NAMALWA (cell line): ENCODE data around the gene MREG.
"Not testable (repeated sequence)": the region's sequence is repeated elsewhere in the genome, so short reads cannot be mapped to it uniquely, and the experiment has no call there.

ENCODE experiments used
- DNase-seq: peaks from one replicate; pipeline ENCODE4 v3.0.0-alpha.2; 2015; ENCODE audit warnings: low spot score

The MREG gene

DNA sequence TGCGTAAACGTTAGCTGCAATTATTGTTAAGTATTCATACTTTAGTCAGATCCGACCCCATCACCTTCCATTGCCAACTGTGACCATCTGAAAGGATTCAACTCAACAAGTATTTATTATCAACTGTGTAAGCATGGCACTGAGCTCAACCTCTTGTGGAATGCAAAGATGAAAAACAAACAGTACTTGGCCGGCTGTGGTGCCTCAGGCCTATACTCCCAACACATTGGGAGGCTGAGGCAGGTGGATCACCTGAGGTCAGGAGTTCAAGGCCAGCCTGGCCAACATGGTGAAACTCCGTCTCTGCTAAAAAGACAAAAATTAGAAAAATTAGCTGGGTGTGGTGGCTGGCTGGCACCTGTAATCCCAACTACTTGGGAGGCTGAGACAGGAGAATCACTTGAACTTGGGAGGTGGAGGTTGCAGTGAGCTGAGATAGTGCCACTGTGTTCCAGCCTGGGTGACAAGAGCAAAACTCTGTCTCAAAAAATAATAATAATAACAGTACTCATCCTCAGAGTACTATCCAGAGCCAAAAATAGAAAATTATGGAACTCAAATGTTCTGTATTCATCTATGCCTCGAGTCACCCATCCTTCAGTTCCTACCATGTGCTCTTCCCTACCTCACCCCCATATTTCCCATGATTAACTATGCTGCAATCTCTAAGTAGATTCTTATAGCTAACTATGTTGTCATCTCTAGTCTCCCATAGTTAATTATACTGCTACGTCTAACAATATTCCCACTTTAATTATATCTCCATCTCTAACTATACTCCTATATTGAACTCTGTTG lies 8.6 kb upstream of the MREG start:
- no peak for DNase-seq

DNA sequence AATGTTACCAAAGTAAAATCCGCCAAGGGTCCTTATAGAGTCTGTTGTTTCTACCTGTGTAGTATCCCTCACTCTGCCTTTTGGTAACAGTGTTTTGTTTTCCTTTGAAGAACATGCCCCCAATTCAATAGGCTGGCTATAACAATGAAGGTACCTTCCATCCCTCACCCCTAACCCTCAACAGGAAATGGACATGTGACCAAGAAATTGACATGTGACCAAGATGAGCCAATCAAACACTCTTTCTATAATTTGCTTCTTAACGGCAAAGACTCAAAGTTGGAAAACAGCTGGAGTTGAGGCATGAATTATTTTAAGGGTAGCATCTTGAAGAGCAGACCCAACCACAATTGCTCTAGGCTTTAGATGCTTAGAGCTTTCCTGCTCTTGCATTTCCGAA lies 5.4 kb upstream of the MREG start:
- DNase-seq, result no peak

DNA sequence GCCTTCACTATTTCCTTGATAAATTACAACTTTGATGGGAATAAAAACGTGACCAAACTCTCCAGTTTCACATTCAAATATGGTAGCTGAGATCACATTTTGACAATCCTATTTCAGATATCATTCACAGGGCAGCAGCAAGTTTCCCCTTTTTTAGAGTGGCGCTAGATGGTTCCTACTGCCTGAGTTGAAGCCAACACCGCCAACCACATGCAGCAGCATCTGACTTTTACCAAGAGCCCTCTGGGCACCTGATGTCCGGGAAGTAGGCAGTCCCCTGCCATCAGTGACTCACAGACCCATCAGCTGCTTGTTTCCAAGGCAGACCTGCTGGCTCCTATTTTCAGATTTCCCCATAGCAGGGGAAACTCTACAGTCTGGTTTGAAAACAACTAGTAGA lies 4.0 kb upstream of the MREG start:
- peak; percentile 57 for DNase-seq

DNA sequence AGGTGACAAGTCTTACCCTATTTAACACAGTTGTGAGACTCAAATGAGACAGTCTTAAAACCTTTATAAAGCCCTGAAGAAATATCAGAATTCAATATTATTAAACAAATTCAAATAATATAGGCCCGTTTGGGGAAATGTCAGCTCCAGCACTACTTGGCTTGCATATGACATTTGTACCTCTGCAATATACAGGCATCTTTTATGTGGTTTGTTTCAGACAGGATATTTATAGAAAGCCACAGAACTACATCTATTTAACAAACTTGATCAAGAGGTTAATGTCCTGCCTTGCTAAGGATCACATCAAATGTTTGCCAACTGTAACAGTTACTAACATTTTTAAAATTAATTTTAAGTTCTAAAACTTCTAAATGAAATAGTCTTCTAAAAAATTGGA lies 3.2 kb upstream of the MREG start:
- peak; percentile 43 for DNase-seq

DNA sequence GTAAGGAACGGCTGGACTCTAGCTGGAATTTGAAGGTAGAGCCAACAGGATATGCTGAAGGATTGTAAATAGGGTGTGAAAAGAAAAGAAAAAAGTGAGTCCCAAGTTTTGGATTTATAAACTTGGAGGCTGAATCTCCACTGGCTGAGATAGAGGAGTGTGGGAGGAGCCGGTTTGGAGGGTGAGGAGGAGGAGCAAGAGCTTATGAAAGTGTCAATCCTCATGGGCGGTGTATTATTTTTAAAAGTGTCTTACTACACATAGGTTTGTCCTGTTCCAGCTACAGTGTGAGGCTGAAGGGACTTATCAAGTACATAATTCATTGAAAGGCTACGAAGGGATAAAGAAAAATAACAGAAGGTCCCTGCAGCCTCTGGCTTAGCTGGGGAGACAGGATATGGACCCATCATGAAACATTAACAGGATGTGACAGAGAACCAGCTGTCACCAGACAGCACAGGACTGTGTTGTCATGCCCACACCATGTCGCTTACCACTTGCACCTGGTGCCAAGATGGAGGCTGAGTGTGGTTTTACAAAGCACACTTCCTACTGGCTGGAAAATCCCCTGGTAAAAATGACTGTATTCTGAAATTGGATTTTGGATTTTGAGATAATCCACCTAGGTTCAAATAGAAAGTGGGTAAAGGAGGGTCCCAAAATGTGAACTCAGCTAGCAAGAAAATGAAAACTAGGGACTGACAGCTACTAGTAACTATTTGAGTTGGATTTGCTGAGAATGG lies 2.5 kb upstream of the MREG start:
- DNase-seq, result peak; percentile 92

DNA sequence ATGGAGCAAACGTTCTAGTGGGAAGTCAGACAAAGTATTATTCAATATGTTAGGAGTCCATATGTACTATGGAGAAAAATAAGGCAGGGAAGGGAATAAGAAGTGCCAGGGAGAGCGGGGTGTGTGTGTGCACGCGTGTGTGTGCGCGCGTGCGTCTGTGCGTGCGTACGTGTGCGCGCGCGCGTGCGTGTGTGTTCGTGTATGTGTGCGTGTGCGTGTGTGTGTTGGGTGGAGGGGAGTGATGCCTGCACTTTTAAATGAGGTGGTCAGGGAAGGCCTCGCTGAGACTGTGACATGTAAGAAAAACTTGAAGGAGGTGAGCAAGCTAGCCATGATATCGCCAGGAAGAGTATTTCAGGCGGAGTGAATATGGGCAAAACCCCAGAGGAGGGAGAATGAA lies 1.6 kb upstream of the MREG start:
- no peak for DNase-seq

DNA sequence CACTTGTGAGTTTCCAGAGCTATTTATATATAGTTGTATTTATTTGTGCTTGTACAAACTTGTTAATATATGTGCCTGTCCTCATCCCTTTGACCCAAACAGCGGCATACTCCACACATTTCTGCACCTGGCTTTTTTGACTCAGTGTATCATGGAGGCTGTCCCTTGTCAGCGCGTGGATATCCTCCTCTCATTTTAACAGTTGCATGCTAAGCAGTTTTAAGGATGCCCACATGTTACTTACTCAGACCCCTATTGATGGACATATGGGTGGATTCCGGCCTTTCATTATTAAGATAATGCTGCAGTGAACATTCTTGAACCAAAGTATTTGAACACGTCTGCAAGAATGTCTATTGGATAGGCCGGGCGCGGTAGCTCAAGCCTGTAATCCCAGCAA lies 655 bp upstream of the MREG start:
- no peak for DNase-seq

DNA sequence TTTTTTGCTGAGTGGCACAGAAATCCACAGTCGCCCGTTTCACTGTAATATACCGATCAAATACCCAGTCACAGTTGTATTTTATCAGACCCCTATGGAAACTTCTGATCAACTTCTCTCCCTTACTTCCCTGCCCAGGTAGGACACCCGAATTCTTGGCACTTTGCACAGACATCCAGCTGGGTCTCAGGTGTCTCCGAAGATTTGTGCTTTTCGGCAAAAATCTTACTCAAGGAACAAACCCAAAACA lies 596 bp downstream of the MREG start:
- no peak for DNase-seq

DNA sequence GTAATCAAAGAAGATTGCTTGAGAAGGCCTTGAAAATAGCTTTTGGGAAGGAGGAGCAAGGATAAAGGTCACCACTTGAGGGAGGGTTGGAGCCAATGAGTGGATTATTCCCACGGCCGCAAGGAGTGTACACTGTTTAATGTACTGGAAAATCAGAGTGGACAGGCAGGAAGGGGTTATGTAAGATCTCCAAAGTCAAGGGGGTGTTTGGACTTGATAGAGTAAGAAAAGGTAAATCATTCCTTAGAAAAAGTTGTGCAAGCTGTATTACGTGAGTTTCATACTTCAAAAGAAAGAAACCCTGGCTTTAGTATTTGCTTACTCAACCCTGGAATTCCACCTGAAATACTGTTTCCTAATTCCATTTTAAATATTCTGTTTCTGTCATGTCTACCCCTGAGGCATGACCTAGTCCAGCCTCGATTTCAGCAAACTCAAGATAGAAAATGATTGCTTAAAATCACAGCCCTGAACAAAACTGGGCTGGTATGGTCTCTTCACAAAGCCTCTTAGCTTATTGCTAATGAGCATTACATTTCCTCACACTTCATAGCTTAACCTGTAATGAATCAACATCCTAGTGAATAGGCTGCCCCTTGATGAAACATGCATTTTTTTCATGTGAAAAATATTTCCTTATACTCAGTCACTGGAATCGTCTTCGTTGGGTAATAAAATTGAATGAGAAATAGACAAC lies 1.1 kb downstream of the MREG start:
- peak; percentile 49 for DNase-seq

DNA sequence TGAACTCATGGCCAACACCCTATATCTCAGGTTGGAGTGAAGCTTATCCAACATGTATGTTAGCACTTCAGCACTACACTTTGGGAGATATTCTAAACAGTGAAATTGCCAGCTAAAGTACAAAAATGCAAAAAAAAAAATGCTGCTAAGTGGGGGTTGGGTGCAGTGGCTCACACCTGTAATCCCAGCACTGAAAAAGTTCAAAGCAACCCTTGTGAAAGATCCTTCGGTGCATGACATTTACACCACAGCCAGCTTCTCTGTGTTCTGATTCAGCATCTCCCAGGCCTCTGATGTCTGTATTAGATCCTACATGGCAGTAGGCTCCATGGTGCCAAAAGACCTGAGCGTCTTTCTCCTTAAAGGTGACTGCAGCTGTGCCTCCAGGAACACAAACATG lies 4.1 kb downstream of the MREG start:
- DNase-seq, result not testable (repeated sequence)

DNA sequence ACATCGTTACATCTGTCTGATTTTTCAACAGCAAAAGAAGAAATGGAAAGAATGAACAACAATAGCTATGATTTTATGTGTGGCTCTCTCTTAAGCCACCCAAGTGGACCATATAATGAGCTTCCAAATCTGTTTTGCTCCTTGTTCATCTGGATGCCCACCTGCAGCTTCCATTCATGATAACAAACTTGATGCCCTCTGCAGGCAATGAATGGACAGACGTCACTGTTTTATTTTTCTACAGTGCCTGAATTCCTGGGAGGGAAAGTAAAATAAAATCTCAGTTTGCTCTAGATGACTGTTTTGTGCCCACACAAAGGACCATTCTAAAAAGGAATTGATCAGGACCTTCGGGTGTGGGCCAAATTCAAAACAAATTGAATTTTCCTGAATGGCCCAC lies 5.0 kb downstream of the MREG start:
- no peak for DNase-seq

DNA sequence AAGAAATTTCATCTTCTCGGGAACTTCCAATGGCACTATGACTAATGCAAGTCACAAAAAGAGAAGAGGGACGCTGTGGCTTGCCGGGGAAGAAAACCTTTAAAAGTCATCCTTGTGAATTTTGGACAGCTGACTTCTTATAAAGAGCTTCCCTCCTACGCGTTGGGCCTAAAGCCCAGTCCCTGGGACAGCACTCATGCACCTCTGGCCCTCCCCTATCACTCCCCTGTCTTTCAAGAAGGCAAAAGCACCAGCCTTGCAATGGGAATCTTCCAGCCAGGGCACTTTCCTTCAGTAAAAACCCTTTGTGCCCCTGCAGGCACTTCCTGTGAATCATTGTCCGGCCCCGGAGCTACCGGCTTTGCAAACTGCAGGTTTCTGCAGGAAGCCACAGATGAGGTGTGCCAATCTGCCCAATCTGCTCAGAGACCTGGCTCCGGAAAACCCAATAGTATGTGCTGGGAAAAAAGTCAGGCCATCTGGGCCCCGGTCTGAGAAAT lies 7.1 kb downstream of the MREG start:
- DNase-seq, result no peak

DNA sequence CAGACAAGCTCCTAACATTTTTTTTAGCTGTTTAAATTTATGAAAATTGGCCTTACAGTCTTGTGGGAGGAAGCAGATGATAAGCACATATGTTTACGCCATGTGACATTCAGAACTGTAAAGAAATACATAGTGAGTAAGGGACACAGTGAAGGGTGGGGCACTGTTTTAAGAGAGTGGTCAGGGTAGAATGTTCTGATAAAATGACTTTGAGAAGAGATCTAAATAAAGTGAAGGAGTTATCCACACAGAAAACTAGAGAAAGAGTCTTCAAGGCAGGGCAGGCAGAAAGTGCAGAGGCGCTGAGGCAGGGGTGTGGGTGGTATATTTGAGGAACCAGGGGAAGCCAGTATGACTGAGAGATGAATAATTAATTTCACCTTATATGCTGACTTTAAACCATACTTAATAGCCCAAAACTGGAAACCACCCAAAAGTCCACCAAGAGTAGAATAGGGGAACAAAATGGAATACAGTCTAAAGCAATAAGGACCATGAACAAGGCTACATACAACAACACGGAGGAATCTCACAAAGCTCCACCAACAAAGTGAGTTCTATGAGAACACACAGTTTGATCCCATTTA lies 8.6 kb downstream of the MREG start:
- no peak for DNase-seq

DNA sequence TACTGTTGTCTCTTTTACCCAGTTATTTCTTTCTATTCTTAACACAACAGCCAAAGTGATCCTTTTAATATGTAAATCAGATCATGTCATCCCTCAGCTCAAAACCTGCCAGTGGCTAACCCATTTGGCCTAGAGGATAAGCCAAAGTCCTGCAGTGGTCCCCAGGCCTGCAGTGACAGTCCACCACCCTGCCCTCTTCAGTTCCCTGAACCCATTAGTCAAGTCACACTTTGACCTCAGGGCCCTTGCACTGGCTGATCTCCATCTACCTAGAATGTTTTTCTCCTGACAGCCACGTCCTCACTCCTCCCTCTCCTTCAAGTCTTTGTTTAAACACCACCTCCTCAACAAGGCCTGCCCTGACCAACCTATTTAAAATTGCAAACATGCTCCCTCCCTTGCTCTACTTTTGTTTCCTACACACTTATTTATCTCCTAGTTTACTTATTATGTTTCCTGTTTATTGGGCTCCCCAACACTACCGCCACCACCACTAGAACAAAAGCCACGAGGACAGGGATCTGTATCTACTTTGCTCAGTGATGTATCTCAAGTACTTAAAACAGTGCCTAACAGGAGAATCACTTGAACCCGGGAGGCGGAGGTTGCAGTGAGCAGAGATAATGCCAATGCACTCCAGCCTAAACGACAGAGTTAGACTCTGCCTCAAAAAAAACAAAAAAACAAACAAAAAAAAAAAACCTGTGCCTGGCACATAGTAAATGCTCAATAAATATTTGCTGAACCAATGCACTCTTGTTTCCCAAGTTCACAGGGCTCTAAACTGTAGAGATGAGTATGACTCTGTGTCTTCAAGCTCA lies 9.3 kb downstream of the MREG start:
- no peak for DNase-seq

DNA sequence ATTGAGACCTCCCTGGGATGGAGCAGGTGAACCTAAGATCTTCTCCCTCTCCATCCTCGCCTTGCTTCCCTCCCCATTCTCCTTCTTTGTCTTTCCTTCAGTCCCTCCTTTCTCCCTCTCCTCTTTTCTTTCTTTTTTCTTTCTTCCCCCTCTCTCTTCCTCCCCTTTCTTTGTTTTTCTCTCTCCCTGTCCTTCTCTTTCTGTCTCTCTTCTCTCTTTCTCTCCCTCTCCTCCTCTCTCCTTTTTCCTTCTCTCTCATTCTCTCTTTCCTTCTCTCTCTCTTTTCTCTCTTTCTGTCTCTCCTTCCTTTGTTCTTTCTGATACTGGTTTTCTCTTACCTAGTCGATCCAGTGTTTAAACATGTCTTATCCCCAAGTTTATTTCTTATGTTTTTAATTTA lies 10.7 kb downstream of the MREG start:
- DNase-seq, result no peak

DNA sequence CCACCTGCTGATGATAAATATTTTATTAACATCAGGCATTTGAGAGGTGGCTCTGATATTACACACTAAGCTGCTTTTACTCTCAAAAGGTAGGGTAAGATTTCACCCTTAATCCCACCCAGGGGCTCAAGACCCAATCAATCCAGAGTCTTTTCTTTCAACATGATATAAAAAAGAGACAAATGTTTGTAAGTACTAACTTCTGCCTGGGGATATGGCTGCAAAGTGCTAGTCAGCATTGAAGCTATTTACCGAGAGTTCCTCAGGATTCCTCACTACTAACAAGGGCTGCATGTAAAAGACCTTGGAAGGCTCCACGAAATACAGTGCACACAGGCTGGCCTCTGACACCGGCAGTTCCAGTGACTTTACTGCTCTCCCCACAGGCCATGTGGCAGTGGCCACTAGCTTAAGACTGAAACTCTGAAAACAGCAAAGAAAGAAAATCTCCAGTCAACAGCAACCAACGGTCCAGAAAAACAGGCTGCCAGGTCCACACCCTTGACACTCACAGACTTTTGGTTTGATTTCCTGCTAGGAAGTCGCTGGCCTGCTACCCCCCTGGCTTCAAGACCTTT lies 11.2 kb downstream of the MREG start:
- DNase-seq, result no peak

DNA sequence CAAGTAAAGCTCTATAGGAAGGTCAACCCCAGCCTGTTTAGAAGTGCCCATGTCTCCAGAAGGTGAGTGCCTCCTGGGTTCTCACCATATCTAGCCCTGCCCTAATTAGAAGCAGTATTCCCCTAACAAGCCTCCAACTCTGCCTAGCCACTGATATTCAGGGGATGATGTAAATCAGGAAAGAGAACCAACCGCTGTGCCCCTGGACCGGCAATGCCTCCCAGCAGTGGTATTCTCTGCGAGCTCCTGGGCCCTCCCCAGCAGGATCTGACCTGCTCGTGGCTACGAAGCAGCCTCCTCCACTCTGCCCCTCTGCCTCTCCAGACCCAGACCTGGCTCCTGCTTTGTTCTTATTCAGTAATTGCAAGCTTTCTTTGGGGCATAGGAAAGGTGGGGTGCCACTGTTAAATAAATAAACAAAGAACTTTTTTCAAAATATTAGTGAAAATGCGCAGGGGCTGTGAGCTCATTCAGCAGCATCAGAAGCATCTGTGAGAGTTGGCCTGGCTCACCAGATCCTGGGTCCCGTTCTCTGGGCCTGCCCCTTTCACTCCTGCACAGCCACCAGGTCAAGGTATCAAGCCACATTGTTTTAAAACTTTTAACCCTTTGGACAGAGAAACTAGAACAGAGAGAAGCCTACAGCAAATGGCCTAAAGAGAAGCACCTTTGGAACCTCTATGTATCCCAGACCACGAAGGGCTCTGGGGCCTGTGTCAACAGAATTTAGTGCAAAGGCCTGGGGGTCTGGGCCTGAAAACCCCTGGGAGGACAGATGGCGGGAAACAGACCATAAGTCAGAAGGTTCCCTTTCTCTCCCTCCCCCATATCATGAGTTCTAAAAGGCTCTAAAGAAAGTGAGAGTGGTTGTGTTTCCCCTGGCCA lies 11.9 kb downstream of the MREG start:
- DNase-seq, result no peak

DNA sequence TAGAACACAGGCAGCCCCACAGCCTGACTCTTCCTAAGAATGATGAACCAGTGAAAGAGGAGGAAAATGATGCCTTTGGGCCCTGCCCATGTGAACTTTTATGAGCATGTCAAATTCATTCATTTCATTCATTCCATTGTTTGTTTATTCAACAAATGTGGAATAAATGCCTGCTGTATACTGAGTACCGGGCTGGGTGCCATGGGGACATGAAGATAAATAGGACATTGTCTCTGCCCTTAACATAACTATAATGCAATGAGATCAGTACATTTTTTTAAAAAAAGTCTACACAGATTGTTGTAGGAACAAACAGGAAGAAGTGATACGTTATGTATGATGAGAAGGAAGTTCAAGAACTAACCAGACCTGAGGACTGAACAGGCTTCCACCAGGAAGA lies 14.7 kb downstream of the MREG start:
- DNase-seq, result no peak

DNA sequence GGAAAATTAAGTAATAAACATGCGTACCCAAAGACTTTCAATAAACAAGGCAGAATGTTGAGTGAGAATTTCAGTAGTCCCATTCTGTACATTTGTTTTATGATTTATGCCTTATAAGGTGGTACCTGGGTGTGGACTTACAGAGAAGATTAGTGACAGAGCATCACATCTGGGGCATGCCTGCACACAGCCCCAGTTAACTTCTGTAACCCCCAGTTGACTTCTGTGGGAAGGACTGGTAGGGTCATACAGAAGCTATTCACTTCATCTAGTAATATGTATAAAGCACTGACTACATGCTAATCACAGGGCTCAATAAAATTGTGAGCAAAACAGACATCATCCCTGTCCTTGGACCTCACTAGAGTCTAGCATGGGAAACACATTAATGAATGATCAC lies 16.1 kb downstream of the MREG start:
- DNase-seq, result no peak

DNA sequence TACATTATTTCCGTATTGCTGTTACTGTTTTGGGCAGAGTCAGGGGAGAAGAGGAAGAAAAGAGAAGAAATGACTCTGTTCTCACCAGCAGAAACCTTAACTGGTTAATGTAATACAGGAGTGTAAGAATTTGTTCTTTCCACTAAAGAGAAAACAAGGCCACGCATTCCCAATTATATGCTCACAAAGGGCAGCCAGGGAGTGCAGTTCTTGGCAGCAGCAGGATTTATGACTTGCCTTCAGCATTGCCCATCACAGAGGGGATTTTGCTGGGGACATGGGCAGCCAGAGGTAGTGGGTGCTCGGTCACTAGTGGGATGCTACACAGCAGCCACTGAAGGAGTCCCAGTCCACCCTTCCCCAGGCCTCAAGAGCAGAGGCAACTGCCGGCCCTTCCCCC lies 18.4 kb downstream of the MREG start:
- DNase-seq, result no peak
